ENCODE data around the gene ATP5ME.

ATP5ME gene

GRCh38 chr4:665381-665750 lies 8.7 kb downstream of the ATP5ME start:
- TF ChIP-seq USF1 (IDR thresholded peaks at IDR 0.05): no peak
- TF ChIP-seq TAF1 (IDR thresholded peaks at IDR 0.05; ENCODE audit: low read depth): no peak
- TF ChIP-seq FOXM1 (IDR thresholded peaks at IDR 0.05; ENCODE audit: borderline replicate concordance, low read depth): no peak
- TF ChIP-seq TCF12 (IDR thresholded peaks at IDR 0.05; ENCODE audit: low read depth): no peak
- no peak for TF ChIP-seq YY1 (IDR thresholded peaks at IDR 0.05; ENCODE audit: low read depth)
- TF ChIP-seq CREB1 (IDR thresholded peaks at IDR 0.05; ENCODE audit: low read depth): no peak
- TF ChIP-seq MAX (IDR thresholded peaks at IDR 0.05): no peak
- TF ChIP-seq TEAD4 (IDR thresholded peaks at IDR 0.05): no peak
- no peak for TF ChIP-seq EP300 (IDR thresholded peaks at IDR 0.05; ENCODE audit: borderline replicate concordance)
- no peak for TF ChIP-seq EGR1 (IDR thresholded peaks at IDR 0.05)

DNA sequence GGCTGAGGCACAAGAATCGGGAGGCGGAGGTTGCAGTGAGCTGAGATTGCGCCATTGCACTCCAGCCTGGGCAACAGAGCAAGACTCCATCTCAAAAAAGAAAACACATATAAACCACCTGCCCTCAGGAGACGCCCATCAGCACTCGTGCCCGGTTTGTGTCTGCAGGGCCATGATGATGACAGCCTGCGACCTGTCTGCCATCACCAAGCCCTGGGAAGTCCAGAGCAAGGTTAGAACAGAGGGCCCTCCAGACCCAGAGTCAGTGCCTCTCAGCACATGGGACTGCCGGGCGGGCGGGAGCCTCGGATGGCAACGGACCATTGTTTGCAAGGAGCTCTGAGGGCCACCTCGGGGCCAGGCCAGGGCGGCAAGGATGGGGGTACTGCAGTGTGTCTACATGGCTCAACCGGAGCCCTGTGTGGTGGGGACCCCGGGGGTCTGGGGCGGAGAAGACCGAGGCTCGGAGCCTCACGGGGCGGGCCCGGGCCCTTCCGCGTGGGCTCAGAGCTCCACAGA lies 9.3 kb downstream of the ATP5ME start:
- TF ChIP-seq TCF12 (IDR thresholded peaks at IDR 0.05; ENCODE audit: low read depth) (no peak), TEAD4 (IDR thresholded peaks at IDR 0.05) (no peak), MAX (IDR thresholded peaks at IDR 0.05) (no peak), ZBTB7A (IDR thresholded peaks at IDR 0.05; ENCODE audit: low read depth) (no peak), TAF1 (IDR thresholded peaks at IDR 0.05; ENCODE audit: low read depth) (no peak), FOXM1 (IDR thresholded peaks at IDR 0.05; ENCODE audit: borderline replicate concordance, low read depth) (no peak), NFIC (IDR thresholded peaks at IDR 0.05) (no peak), EP300 (IDR thresholded peaks at IDR 0.05; ENCODE audit: borderline replicate concordance) (no peak), EGR1 (IDR thresholded peaks at IDR 0.05) (no peak), USF1 (IDR thresholded peaks at IDR 0.05) (no peak), CEBPB (IDR thresholded peaks at IDR 0.05) (no peak), YY1 (IDR thresholded peaks at IDR 0.05; ENCODE audit: low read depth) (no peak), RAD21 (IDR thresholded peaks at IDR 0.05; ENCODE audit: low read depth) (no peak), CREB1 (IDR thresholded peaks at IDR 0.05; ENCODE audit: low read depth) (no peak)
- TF ChIP-seq, protein P1, sequence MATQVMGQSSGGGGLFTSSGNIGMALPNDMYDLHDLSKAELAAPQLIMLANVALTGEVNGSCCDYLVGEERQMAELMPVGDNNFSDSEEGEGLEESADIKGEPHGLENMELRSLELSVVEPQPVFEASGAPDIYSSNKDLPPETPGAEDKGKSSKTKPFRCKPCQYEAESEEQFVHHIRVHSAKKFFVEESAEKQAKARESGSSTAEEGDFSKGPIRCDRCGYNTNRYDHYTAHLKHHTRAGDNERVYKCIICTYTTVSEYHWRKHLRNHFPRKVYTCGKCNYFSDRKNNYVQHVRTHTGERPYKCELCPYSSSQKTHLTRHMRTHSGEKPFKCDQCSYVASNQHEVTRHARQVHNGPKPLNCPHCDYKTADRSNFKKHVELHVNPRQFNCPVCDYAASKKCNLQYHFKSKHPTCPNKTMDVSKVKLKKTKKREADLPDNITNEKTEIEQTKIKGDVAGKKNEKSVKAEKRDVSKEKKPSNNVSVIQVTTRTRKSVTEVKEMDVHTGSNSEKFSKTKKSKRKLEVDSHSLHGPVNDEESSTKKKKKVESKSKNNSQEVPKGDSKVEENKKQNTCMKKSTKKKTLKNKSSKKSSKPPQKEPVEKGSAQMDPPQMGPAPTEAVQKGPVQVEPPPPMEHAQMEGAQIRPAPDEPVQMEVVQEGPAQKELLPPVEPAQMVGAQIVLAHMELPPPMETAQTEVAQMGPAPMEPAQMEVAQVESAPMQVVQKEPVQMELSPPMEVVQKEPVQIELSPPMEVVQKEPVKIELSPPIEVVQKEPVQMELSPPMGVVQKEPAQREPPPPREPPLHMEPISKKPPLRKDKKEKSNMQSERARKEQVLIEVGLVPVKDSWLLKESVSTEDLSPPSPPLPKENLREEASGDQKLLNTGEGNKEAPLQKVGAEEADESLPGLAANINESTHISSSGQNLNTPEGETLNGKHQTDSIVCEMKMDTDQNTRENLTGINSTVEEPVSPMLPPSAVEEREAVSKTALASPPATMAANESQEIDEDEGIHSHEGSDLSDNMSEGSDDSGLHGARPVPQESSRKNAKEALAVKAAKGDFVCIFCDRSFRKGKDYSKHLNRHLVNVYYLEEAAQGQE (IDR thresholded peaks at IDR 0.05; ENCODE audit: low read depth): no peak

GRCh38 chr4:663438-664428 lies 10.3 kb downstream of the ATP5ME start:
- TF ChIP-seq TEAD4 (IDR thresholded peaks at IDR 0.05) (no peak), USF1 (IDR thresholded peaks at IDR 0.05) (peak; percentile 83), MAX (IDR thresholded peaks at IDR 0.05) (peak; percentile 14; the same call in 1 of the 2 replicates), TCF12 (IDR thresholded peaks at IDR 0.05; ENCODE audit: low read depth) (no peak), YY1 (IDR thresholded peaks at IDR 0.05; ENCODE audit: low read depth) (no peak), EP300 (IDR thresholded peaks at IDR 0.05; ENCODE audit: borderline replicate concordance) (no peak), EGR1 (IDR thresholded peaks at IDR 0.05) (peak; percentile 49; the same call in 1 of the 2 replicates)
- TF ChIP-seq, protein P1 (IDR thresholded peaks at IDR 0.05; ENCODE audit: low read depth): no peak

DNA sequence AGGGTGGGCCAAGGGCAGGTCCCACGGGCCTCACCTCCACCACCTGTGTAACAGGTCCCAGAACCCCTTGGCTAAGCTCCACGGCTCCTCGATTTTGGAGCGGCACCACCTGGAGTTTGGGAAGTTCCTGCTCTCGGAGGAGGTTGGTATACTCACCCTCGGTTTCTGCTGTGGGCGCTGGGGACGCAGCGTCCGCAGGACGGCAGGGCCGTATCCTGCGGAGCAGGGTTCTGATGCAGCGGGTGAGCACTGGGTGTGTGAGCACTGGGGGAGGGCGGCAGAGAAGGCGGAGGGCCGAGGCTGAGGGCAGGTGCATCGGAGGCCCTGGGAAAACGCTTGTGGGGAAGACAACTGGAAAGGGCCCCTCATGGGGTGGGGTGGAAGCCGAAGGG lies 11.0 kb downstream of the ATP5ME start:
- TF ChIP-seq CEBPB (IDR thresholded peaks at IDR 0.05): no peak
- TF ChIP-seq, protein P1 (IDR thresholded peaks at IDR 0.05; ENCODE audit: low read depth): no peak
- TF ChIP-seq RAD21 (IDR thresholded peaks at IDR 0.05; ENCODE audit: low read depth): no peak
- TF ChIP-seq TCF12 (IDR thresholded peaks at IDR 0.05; ENCODE audit: low read depth): no peak
- no peak for TF ChIP-seq YY1 (IDR thresholded peaks at IDR 0.05; ENCODE audit: low read depth)
- TF ChIP-seq TEAD4 (IDR thresholded peaks at IDR 0.05): no peak
- no peak for TF ChIP-seq EP300 (IDR thresholded peaks at IDR 0.05; ENCODE audit: borderline replicate concordance)
- TF ChIP-seq MAX (IDR thresholded peaks at IDR 0.05): no peak
- TF ChIP-seq FOXM1 (IDR thresholded peaks at IDR 0.05; ENCODE audit: borderline replicate concordance, low read depth): no peak
- no peak for TF ChIP-seq EGR1 (IDR thresholded peaks at IDR 0.05)
- no peak for TF ChIP-seq USF1 (IDR thresholded peaks at IDR 0.05)
- TF ChIP-seq TAF1 (IDR thresholded peaks at IDR 0.05; ENCODE audit: low read depth): no peak
- no peak for TF ChIP-seq ZBTB7A (IDR thresholded peaks at IDR 0.05; ENCODE audit: low read depth)
- no peak for TF ChIP-seq CREB1 (IDR thresholded peaks at IDR 0.05; ENCODE audit: low read depth)

Data from Ishikawa (cell line).